Measurements from ENCODE around the gene DNAH12.
"Not testable (repeated sequence)": the region's sequence is repeated elsewhere in the genome, so short reads cannot be mapped to it uniquely, and the experiment has no call there.

The DNAH12 gene

DNA sequence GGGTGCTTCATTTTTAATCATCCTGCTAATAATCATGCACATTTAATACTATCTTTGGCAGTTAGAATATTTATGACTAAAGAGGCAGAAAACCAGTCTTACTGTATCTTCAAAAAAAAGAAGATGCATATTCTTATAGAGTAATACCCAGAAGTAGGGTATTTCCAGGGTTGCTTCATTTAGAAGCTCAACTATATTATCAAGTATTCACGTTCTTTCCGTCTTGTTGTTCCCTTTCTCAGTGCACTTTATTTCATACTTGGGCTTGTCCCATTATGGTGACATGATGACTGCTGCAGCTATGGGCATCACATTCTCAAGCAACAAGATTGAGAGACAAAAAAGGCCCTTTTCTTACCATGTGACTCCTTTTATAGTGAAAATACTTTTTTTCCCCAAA, 154.9 kb downstream of the DNAH12 start:
- TF ChIP-seq, protein P1, sequence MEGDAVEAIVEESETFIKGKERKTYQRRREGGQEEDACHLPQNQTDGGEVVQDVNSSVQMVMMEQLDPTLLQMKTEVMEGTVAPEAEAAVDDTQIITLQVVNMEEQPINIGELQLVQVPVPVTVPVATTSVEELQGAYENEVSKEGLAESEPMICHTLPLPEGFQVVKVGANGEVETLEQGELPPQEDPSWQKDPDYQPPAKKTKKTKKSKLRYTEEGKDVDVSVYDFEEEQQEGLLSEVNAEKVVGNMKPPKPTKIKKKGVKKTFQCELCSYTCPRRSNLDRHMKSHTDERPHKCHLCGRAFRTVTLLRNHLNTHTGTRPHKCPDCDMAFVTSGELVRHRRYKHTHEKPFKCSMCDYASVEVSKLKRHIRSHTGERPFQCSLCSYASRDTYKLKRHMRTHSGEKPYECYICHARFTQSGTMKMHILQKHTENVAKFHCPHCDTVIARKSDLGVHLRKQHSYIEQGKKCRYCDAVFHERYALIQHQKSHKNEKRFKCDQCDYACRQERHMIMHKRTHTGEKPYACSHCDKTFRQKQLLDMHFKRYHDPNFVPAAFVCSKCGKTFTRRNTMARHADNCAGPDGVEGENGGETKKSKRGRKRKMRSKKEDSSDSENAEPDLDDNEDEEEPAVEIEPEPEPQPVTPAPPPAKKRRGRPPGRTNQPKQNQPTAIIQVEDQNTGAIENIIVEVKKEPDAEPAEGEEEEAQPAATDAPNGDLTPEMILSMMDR (IDR thresholded peaks at IDR 0.05; ENCODE audit: borderline replicate concordance, insufficient read depth, low read depth, low read length): no peak
- no peak overlapping the region for H3K4me3 ChIP-seq (ENCODE audit: low read depth, low read length)

- no peak overlapping the region for H3K4me3 ChIP-seq (ENCODE audit: low read depth, low read length)
- TF ChIP-seq, protein P1 (IDR thresholded peaks at IDR 0.05; ENCODE audit: borderline replicate concordance, insufficient read depth, low read depth, low read length): no peak
Measured at GRCh38 chr3:57386307-57386706, 157.8 kb downstream of the DNAH12 start.

DNA sequence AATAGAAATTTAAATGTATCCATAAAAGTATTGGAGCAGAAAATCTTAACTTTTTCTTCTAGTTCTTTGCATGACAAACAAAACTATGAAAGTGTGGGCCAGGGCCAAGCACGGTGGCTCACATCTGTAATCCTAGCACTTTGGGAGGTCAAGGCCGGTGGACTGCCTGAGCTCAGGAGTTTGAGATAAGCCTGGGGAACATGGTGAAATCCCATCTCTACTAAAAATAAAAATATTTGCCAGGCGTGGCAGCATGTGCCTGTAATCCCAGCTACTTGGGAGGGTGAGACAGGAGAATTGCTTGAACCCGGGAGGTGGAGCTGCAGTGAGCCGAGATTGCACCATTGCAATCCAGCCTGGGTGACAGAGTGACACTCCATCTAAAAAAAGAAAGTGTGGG, 158.6 kb downstream of the DNAH12 start:
- H3K4me3 ChIP-seq (ENCODE audit: low read depth, low read length): no peak overlapping the region
- TF ChIP-seq, protein P1 (IDR thresholded peaks at IDR 0.05; ENCODE audit: borderline replicate concordance, insufficient read depth, low read depth, low read length): no peak

DNA sequence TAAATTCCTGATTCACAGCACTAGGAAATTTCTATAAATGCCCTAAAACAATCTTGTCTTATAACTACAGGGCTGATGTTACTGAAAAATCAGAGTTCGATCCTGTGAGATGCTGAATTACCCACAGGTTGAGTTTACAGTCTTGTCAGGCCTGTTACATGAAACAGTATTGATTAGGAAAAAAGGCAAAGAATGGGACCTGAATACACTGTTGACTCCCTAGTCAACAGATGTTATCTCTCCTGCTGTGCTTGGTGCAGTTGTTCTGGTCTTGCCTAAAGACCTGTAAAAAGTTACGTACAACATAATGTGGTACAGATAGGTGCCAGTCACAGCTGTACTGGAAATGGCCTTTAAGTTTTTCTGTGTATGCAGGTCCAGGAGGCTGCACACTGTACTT, 160.3 kb downstream of the DNAH12 start:
- no peak overlapping the region for H3K4me3 ChIP-seq (ENCODE audit: low read depth, low read length)
- TF ChIP-seq, protein P1 (IDR thresholded peaks at IDR 0.05; ENCODE audit: borderline replicate concordance, insufficient read depth, low read depth, low read length): no peak

GRCh38 chr3:57383406-57383805, 160.7 kb downstream of the DNAH12 start:
- H3K4me3 ChIP-seq (ENCODE audit: low read depth, low read length): no peak overlapping the region
- TF ChIP-seq, protein P1 (IDR thresholded peaks at IDR 0.05; ENCODE audit: borderline replicate concordance, insufficient read depth, low read depth, low read length): no peak

GRCh38 chr3:57382933-57383332, 161.2 kb downstream of the DNAH12 start:
- no peak overlapping the region for H3K4me3 ChIP-seq (ENCODE audit: low read depth, low read length)
- TF ChIP-seq, protein P1 (IDR thresholded peaks at IDR 0.05; ENCODE audit: borderline replicate concordance, insufficient read depth, low read depth, low read length): no peak

- TF ChIP-seq, protein P1 (IDR thresholded peaks at IDR 0.05; ENCODE audit: borderline replicate concordance, insufficient read depth, low read depth, low read length): no peak
- H3K4me3 ChIP-seq (ENCODE audit: low read depth, low read length): no peak overlapping the region
Measured at GRCh38 chr3:57370341-57370740, 173.8 kb downstream of the DNAH12 start.

GRCh38 chr3:57365089-57365488, 179.1 kb downstream of the DNAH12 start:
- not testable (repeated sequence) for H3K4me3 ChIP-seq (ENCODE audit: low read depth, low read length)

DNA sequence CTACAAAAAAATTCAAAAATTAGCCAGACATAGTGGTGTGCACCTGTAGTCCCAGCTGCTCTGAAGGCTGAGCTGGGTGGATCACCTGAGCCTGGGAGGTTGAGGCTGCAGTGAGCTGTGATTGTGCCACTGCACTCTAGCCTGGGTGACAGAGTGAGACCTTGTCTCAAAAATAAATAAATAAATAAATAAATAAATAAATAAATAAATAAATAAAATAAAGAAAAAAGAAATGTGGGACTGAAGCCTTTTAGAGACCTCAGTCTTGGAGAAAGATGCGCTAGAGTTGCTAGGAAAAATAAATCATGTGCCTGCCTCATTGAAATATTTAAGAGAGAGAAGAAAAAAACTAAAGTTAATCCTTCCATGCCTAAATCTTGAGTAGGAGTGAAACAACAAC, 187.9 kb downstream of the DNAH12 start:
- not testable (repeated sequence) for H3K4me3 ChIP-seq (ENCODE audit: low read depth, low read length)

Data from GM12875 (cell line).